ENCODE data around the gene VPS13A. TPM values are rescaled to one million over a fixed set of nuclear protein-coding genes. Genes with fewer than 3 reads are reported as not detected.

The VPS13A gene
- total and polyA plus RNA-seq, 4 donors: 3.7 to 58.3 (median 19.7) TPM

GRCh38 chr9:77304543-77304942, 127.2 kb downstream of the VPS13A start:
- Histone ChIP-seq H3K36me3 (ENCODE audit: control insufficient read depth in 4 of 4, insufficient read depth in 4 of 4, low read length in 4 of 4) (peaks cover 0 to 1% (median 0%) of the 10 kb centered on the region in 4 donors), H3K9ac (ENCODE audit: insufficient read depth in 1 of 2, low read length in 2 of 2) (no peak overlapping the region), H3K9me3 (ENCODE audit: control insufficient read depth in 4 of 4, insufficient read depth in 3 of 4, low read length in 3 of 4) (no peaks in the 10 kb centered on the region), H3K4me1 (ENCODE audit: control insufficient read depth in 5 of 5, insufficient read depth in 5 of 5, low read length in 5 of 5) (no peaks in the 10 kb centered on the region), H3K4me3 (no peak overlapping the region), H3K27me3 (ENCODE audit: control insufficient read depth in 3 of 3, insufficient read depth in 3 of 3, low read length in 2 of 3) (no peaks in the 10 kb centered on the region), H3K27ac (ENCODE audit: low read depth in 1 of 2, low read length in 1 of 2) (no peak overlapping the region)
- ATAC-seq (ENCODE audit: insufficient read depth, low FRiP score) (no peak), DNase-seq (no peak)
- no peak for TF ChIP-seq CTCF (IDR thresholded peaks at IDR 0.05; ENCODE audit: control extremely low read depth, extremely low read depth)

- DNase-seq (peak in 1 of 3 donors; percentile 1), ATAC-seq (ENCODE audit: insufficient read depth, low FRiP score) (no peak)
- Histone ChIP-seq H3K4me3 (no peak overlapping the region), H3K4me1 (ENCODE audit: control insufficient read depth in 5 of 5, insufficient read depth in 5 of 5, low read length in 5 of 5) (no peaks in the 10 kb centered on the region), H3K9me3 (ENCODE audit: control insufficient read depth in 4 of 4, insufficient read depth in 3 of 4, low read length in 3 of 4) (no peaks in the 10 kb centered on the region), H3K27ac (ENCODE audit: low read depth in 1 of 2, low read length in 1 of 2) (no peak overlapping the region), H3K27me3 (ENCODE audit: control insufficient read depth in 3 of 3, insufficient read depth in 3 of 3, low read length in 2 of 3) (no peaks in the 10 kb centered on the region), H3K36me3 (ENCODE audit: control insufficient read depth in 4 of 4, insufficient read depth in 4 of 4, low read length in 4 of 4) (peaks cover 0 to 1% (median 0%) of the 10 kb centered on the region in 4 donors), H3K9ac (ENCODE audit: insufficient read depth in 1 of 2, low read length in 2 of 2) (no peak overlapping the region)
- no peak for TF ChIP-seq CTCF (IDR thresholded peaks at IDR 0.05; ENCODE audit: control extremely low read depth, extremely low read depth)
- WGBS, 2 donors: 92 to 94% methylated on average over 1 of the region's 1 CpG
Observed at GRCh38 chr9:77305622-77306400, 128.5 kb downstream of the VPS13A start.

DNA sequence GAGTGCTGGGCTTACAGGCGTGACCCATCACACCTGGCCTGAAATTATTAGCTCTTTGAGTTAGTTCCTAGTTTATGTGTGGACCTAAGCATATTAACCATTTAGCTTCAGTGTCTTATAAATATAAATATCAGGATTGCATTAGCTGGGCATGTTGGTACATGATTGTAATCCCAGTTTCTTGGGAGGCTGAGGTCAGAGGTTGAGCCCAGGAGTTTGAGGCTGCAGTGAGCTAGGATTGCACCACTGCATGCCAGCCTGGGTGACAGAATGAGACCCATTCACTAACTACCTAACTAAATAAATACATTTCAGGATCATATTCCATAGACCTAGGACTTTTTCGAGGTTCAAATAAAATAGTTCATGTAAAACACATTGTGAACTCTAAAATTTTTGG, 129.8 kb downstream of the VPS13A start:
- Histone ChIP-seq H3K9ac (ENCODE audit: insufficient read depth in 1 of 2, low read length in 2 of 2) (no peak overlapping the region), H3K36me3 (ENCODE audit: control insufficient read depth in 4 of 4, insufficient read depth in 4 of 4, low read length in 4 of 4) (peaks cover 0 to 1% (median 0%) of the 10 kb centered on the region in 4 donors), H3K4me1 (ENCODE audit: control insufficient read depth in 5 of 5, insufficient read depth in 5 of 5, low read length in 5 of 5) (no peaks in the 10 kb centered on the region), H3K9me3 (ENCODE audit: control insufficient read depth in 4 of 4, insufficient read depth in 3 of 4, low read length in 3 of 4) (no peaks in the 10 kb centered on the region), H3K4me3 (no peak overlapping the region), H3K27ac (ENCODE audit: low read depth in 1 of 2, low read length in 1 of 2) (no peak overlapping the region), H3K27me3 (ENCODE audit: control insufficient read depth in 3 of 3, insufficient read depth in 3 of 3, low read length in 2 of 3) (no peaks in the 10 kb centered on the region)
- 99% methylated on average over 2 of the region's 2 CpGs for WGBS, 2 donors
- no peak for TF ChIP-seq CTCF (IDR thresholded peaks at IDR 0.05; ENCODE audit: control extremely low read depth, extremely low read depth)
- no peak for ATAC-seq (ENCODE audit: insufficient read depth, low FRiP score)
- DNase-seq: no peak

Data from lung (tissue), 12 donors.